PFSK-1 (cell line): Measurements from ENCODE around the gene CNFN.

Experiments
- FOXP2 ChIP-seq: optimal IDR thresholded peaks from 2 replicates; pipeline ENCODE3; 2011; ENCODE audit warnings: borderline replicate concordance, control low read depth, inconsistent platforms; ENCODE audit not compliant: insufficient read depth; ENCODE audit errors: extremely low read length, extremely low read depth
- POLR2AphosphoS5 ChIP-seq: IDR thresholded peaks from 2 replicates; pipeline ENCODE4 v1.6.1; 2012; ENCODE audit warnings: low read depth, mild to moderate bottlenecking, control low read depth, low read length, moderate library complexity
- REST ChIP-seq, 2 experiments: IDR thresholded peaks; 2 replicates each; pipeline versions ENCODE4 v1.6.1 to v1.8.0; 2011 to 2012; ENCODE audit warnings: low read depth in 2 of 2, low read length in 2 of 2, control low read depth in 1 of 2, inconsistent platforms in 1 of 2, mild to moderate bottlenecking in 1 of 2, moderate library complexity in 1 of 2; ENCODE audit not compliant: insufficient read depth in 1 of 2
- SIN3A ChIP-seq: IDR thresholded peaks from 2 replicates; pipeline ENCODE4 v1.6.1; 2012; ENCODE audit warnings: mild to moderate bottlenecking, low read length, moderate library complexity, borderline replicate concordance; ENCODE audit not compliant: insufficient read depth
- TAF1 ChIP-seq: IDR thresholded peaks from 2 replicates; pipeline ENCODE4 v1.6.1; 2012; ENCODE audit warnings: low read length, control low read depth, borderline replicate concordance; ENCODE audit not compliant: insufficient read depth

The CNFN gene

GRCh38 chr19:42367929-42368328 is 22.2 kb downstream of the CNFN start:
- TF ChIP-seq TAF1 (no peak), SIN3A (no peak), POLR2AphosphoS5 (no peak), REST (IDR thresholded peaks at IDR 0.05; ENCODE audit: insufficient read depth in 1 of 2, low read depth in 2 of 2, low read length in 2 of 2) (no peak), FOXP2 (no peak)

GRCh38 chr19:42366673-42367072 is 23.4 kb downstream of the CNFN start:
- TF ChIP-seq POLR2AphosphoS5: no peak
- no peak for TF ChIP-seq TAF1
- no peak for TF ChIP-seq SIN3A
- no peak for TF ChIP-seq FOXP2
- no peak for TF ChIP-seq REST (IDR thresholded peaks at IDR 0.05; ENCODE audit: insufficient read depth in 1 of 2, low read depth in 2 of 2, low read length in 2 of 2)

- no peak for TF ChIP-seq TAF1
- TF ChIP-seq SIN3A: no peak
- no peak for TF ChIP-seq REST (IDR thresholded peaks at IDR 0.05; ENCODE audit: insufficient read depth in 1 of 2, low read depth in 2 of 2, low read length in 2 of 2)
- TF ChIP-seq FOXP2: no peak
- TF ChIP-seq POLR2AphosphoS5: no peak
These were observed 26.3 kb downstream of the CNFN start for GRCh38 chr19:42363614-42364346.

- TF ChIP-seq TAF1: no peak
- no peak for TF ChIP-seq REST (IDR thresholded peaks at IDR 0.05; ENCODE audit: insufficient read depth in 1 of 2, low read depth in 2 of 2, low read length in 2 of 2)
- no peak for TF ChIP-seq POLR2AphosphoS5
- TF ChIP-seq SIN3A: no peak
- TF ChIP-seq FOXP2: no peak
These were observed 27.1 kb downstream of the CNFN start for GRCh38 chr19:42362891-42363440.
